HepG2 (cell line): ENCODE data around the gene GSTK1. TPM values are rescaled to one million over a fixed set of nuclear protein-coding genes. Genes with fewer than 3 reads are reported as not detected.

Source experiments
- KAT8 ChIP-seq: IDR thresholded peaks from 2 replicates; pipeline ENCODE4 v1.6.1; 2016; ENCODE audit warnings: missing genetic modification reagents, missing compliant biosample characterization
- RBFOX2 ChIP-seq: fragments of 200-400 bp; formaldehyde crosslinking; IDR thresholded peaks from 2 replicates; pipeline ENCODE4 v1.6.1; 2017; ENCODE audit warnings: low read depth, mild to moderate bottlenecking, low read length
- ZNF761 ChIP-seq: sonication (generic); formaldehyde crosslinking; conservative IDR thresholded peaks from 2 replicates; pipeline ENCODE4 v1.4.0; 2020; ENCODE audit warnings: mild to moderate bottlenecking, missing genetic modification reagents
- polyA plus RNA-seq, 8 experiments: library from polyadenylated mRNA; depleted of rRNA in 3 of 8; stranded (reverse) in 7 of 8; unstranded in 1 of 8; fragments of >200 nt; fragmentation: Illumina TruSeq in 4 of 8; extraction: Trizol in 4 of 8; gene quantifications; 2 replicates each; pipeline versions ENCODE4 v1.2.1 to v1.2.3, GENCODE V29; 2011 to 2016; ENCODE audit warnings: low read depth in 4 of 8, missing spikeins in 1 of 8, mixed read lengths in 1 of 8; ENCODE audit not compliant: insufficient read depth in 1 of 8
- total RNA-seq, 5 experiments: library from RNA; depleted of rRNA; stranded (reverse); fragments of >200 nt; fragmentation: Illumina TruSeq; extraction: Trizol; gene quantifications; 2 replicates each; pipeline ENCODE4 v1.2.3, GENCODE V29; 2016; ENCODE audit warnings: low read depth in 1 of 5
- TF ChIP-seq, protein P1 (sequence below): sonication (generic); formaldehyde crosslinking; IDR thresholded peaks from 2 replicates; pipeline ENCODE4 v1.4.0; 2020; ENCODE audit warnings: missing genetic modification reagents
- TF ChIP-seq, protein P2 (sequence below): sonication (generic); formaldehyde crosslinking; IDR thresholded peaks from 2 replicates; pipeline ENCODE4 v1.5.0; 2020; ENCODE audit warnings: mild to moderate bottlenecking, missing genetic modification reagents, borderline replicate concordance
- TF ChIP-seq, protein P3 (sequence below): sonication (generic); formaldehyde crosslinking; IDR thresholded peaks from 2 replicates; pipeline ENCODE4 v1.4.0; 2020; ENCODE audit warnings: missing genetic modification reagents

Gene GSTK1
- total and polyA plus RNA-seq, 2 of the 13 experiments (the other 11 are each of a cell fraction or from before 2014, with no cell fraction given): 64.6 to 92.1 TPM

DNA sequence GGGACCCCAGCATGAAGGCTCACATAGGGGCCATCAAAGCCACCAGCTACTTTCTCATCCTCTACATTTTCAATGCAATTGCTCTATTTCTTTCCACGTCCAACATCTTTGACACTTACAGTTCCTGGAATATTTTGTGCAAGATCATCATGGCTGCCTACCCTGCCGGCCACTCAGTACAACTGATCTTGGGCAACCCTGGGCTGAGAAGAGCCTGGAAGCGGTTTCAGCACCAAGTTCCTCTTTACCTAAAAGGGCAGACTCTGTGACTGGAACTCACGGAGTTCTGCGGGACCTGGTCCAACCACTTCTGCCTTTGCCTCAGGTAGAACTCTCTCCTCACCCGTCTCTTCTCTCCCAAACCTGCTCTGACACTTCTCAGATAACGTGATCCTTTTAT, 40.5 kb upstream of the GSTK1 start (continued):
- TF ChIP-seq, protein P1, sequence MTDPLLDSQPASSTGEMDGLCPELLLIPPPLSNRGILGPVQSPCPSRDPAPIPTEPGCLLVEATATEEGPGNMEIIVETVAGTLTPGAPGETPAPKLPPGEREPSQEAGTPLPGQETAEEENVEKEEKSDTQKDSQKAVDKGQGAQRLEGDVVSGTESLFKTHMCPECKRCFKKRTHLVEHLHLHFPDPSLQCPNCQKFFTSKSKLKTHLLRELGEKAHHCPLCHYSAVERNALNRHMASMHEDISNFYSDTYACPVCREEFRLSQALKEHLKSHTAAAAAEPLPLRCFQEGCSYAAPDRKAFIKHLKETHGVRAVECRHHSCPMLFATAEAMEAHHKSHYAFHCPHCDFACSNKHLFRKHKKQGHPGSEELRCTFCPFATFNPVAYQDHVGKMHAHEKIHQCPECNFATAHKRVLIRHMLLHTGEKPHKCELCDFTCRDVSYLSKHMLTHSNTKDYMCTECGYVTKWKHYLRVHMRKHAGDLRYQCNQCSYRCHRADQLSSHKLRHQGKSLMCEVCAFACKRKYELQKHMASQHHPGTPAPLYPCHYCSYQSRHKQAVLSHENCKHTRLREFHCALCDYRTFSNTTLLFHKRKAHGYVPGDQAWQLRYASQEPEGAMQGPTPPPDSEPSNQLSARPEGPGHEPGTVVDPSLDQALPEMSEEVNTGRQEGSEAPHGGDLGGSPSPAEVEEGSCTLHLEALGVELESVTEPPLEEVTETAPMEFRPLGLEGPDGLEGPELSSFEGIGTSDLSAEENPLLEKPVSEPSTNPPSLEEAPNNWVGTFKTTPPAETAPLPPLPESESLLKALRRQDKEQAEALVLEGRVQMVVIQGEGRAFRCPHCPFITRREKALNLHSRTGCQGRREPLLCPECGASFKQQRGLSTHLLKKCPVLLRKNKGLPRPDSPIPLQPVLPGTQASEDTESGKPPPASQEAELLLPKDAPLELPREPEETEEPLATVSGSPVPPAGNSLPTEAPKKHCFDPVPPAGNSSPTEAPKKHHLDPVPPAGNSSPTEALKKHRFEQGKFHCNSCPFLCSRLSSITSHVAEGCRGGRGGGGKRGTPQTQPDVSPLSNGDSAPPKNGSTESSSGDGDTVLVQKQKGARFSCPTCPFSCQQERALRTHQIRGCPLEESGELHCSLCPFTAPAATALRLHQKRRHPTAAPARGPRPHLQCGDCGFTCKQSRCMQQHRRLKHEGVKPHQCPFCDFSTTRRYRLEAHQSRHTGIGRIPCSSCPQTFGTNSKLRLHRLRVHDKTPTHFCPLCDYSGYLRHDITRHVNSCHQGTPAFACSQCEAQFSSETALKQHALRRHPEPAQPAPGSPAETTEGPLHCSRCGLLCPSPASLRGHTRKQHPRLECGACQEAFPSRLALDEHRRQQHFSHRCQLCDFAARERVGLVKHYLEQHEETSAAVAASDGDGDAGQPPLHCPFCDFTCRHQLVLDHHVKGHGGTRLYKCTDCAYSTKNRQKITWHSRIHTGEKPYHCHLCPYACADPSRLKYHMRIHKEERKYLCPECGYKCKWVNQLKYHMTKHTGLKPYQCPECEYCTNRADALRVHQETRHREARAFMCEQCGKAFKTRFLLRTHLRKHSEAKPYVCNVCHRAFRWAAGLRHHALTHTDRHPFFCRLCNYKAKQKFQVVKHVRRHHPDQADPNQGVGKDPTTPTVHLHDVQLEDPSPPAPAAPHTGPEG: no peak
- TF ChIP-seq ZNF761: no peak
- TF ChIP-seq RBFOX2: no peak
- TF ChIP-seq, protein P2, sequence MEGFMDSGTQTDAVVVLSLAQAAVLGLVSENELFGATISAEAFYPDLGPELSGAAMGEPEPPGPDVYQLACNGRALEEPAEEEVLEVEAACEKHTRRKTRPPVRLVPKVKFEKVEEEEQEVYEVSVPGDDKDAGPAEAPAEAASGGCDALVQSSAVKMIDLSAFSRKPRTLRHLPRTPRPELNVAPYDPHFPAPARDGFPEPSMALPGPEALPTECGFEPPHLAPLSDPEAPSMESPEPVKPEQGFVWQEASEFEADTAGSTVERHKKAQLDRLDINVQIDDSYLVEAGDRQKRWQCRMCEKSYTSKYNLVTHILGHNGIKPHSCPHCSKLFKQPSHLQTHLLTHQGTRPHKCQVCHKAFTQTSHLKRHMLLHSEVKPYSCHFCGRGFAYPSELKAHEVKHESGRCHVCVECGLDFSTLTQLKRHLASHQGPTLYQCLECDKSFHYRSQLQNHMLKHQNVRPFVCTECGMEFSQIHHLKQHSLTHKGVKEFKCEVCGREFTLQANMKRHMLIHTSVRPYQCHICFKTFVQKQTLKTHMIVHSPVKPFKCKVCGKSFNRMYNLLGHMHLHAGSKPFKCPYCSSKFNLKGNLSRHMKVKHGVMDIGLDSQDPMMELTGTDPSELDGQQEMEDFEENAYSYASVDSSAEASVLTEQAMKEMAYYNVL (CRISPR knock-in tag): no peak
- TF ChIP-seq KAT8 (CRISPR knock-in tag): no peak
- TF ChIP-seq, protein P3, sequence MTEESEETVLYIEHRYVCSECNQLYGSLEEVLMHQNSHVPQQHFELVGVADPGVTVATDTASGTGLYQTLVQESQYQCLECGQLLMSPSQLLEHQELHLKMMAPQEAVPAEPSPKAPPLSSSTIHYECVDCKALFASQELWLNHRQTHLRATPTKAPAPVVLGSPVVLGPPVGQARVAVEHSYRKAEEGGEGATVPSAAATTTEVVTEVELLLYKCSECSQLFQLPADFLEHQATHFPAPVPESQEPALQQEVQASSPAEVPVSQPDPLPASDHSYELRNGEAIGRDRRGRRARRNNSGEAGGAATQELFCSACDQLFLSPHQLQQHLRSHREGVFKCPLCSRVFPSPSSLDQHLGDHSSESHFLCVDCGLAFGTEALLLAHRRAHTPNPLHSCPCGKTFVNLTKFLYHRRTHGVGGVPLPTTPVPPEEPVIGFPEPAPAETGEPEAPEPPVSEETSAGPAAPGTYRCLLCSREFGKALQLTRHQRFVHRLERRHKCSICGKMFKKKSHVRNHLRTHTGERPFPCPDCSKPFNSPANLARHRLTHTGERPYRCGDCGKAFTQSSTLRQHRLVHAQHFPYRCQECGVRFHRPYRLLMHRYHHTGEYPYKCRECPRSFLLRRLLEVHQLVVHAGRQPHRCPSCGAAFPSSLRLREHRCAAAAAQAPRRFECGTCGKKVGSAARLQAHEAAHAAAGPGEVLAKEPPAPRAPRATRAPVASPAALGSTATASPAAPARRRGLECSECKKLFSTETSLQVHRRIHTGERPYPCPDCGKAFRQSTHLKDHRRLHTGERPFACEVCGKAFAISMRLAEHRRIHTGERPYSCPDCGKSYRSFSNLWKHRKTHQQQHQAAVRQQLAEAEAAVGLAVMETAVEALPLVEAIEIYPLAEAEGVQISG (CRISPR knock-in tag): no peak
